Measurements from ENCODE around the gene NT5DC2. TPM values are rescaled to one million over a fixed set of nuclear protein-coding genes. Genes with fewer than 3 reads are reported as not detected.

Gene NT5DC2
- total and polyA plus RNA-seq, 3 donors from 2014 or later, result 92.4 to 147 (median 137) TPM

GRCh38 chr3:52551118-52551517 is 17.5 kb upstream of the NT5DC2 start:
- H3K36me3 ChIP-seq (ENCODE audit: low read depth, missing control alignments), result no peaks in the 10 kb centered on the region
- intact Hi-C loops (cut with DNase I; ENCODE audit: low total_unique reads), result no loop called here
- peak; percentile 71 for DNase-seq
- peaks cover 28% of the 10 kb centered on the region for H3K4me1 ChIP-seq
- peak overlapping the region; percentile 38 to 55 for H3K27ac ChIP-seq
- no peaks in the 10 kb centered on the region for H3K9me3 ChIP-seq
- TF ChIP-seq POLR2A (IDR thresholded peaks at IDR 0.05) (no peak), CTCF (IDR thresholded peaks at IDR 0.05) (no peak)
- no peaks in the 10 kb centered on the region for H3K27me3 ChIP-seq
- no peak overlapping the region for H3K4me3 ChIP-seq

DNA sequence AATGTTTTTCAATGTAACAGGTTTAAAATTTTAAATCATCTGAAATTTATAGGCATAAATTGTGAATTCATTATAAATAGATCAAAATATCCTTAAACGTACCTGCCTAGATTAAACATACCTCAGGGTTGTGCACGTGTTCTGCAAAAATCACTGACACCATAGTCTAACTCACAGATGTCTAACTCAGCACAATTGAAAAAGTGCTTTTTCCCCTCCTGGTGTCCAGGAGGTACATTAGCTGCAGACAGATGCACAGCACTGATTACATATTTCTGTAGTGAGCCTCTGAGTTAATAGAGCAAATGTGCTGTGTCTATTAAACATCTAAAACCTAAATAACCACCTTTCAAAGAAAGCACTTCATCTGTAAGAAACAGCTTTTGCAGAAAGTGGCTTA is 13.5 kb upstream of the NT5DC2 start:
- H3K9me3 ChIP-seq, result no peaks in the 10 kb centered on the region
- peaks cover 17% of the 10 kb centered on the region for H3K4me1 ChIP-seq
- no peak for TF ChIP-seq CTCF (IDR thresholded peaks at IDR 0.05)
- no peak for TF ChIP-seq POLR2A (IDR thresholded peaks at IDR 0.05)
- 77 to 79% methylated on average over 2 of the region's 2 CpGs for WGBS, 2 donors
- no peak for DNase-seq
- no peaks in the 10 kb centered on the region for H3K36me3 ChIP-seq (ENCODE audit: low read depth, missing control alignments)
- no peak overlapping the region for H3K4me3 ChIP-seq
- H3K27me3 ChIP-seq, result no peaks in the 10 kb centered on the region
- intact Hi-C loops (cut with DNase I; ENCODE audit: low total_unique reads), result no loop called here
- no peak overlapping the region for H3K27ac ChIP-seq

DNA sequence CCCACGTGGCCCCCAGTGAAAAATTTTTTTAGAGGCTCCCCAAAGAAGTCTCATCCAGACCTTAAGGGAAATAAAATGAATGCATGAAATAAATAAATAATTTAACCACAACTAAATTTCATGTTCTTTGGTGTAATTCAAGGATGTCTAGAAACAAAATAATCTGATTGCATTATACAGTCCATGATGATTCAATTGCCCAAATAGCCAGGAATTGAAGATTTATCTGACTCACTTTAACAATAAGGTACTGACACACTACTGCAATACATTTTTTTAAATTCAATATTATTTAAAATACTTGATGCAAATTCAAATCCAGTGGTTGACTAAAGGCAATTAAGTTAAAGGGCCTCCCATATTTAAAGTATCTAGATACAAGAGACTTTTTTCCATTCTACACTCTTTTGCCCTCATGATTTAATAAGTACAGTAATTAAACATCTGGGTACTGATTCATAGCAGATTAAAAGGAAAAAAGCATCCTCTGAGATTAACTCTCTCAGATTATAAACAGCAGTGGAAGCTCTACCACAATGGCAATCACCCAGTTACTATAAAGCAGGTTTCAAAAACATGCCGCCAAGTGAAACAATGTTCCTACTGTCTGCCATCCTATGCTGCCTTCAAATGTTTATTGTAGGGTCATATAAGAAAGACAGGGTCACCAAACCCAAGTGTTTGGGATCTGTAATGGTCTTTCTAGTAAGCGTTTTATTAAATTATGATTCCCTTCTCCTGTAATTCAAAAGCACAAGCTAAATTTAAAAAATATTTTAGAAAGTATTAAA is 12.6 kb upstream of the NT5DC2 start:
- intact Hi-C loops (cut with DNase I; ENCODE audit: low total_unique reads), result no loop called here
- no peaks in the 10 kb centered on the region for H3K9me3 ChIP-seq
- no peak for TF ChIP-seq CTCF (IDR thresholded peaks at IDR 0.05)
- TF ChIP-seq POLR2A (IDR thresholded peaks at IDR 0.05), result no peak
- 77 to 78% methylated on average over 3 of the region's 3 CpGs for WGBS, 2 donors
- H3K4me3 ChIP-seq, result no peak overlapping the region
- no peaks in the 10 kb centered on the region for H3K36me3 ChIP-seq (ENCODE audit: low read depth, missing control alignments)
- H3K27me3 ChIP-seq, result no peaks in the 10 kb centered on the region
- no peak for DNase-seq
- H3K27ac ChIP-seq, result no peak overlapping the region
- H3K4me1 ChIP-seq, result peaks cover 12% of the 10 kb centered on the region

DNA sequence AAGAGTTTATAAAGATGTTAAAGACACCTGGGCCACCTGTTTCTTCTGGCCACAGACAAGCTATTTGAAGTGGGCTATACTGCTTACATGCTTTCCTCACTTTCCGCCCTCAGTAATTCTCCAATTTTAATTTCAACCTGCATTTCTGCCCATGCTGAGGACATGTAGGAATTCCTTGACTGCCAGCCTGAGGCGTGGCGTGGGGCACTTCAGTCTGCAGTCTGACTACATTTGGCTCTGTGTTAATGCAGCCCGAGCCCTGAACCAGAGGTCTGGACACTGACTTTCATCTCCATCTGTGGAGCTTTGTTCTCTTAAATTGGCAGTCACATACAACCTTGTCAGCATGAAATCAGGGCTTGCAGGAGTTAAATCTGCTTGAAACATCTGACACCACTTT is 11.3 kb upstream of the NT5DC2 start:
- H3K27me3 ChIP-seq, result no peaks in the 10 kb centered on the region
- H3K27ac ChIP-seq, result no peak overlapping the region
- no peak for TF ChIP-seq CTCF (IDR thresholded peaks at IDR 0.05)
- TF ChIP-seq POLR2A (IDR thresholded peaks at IDR 0.05), result no peak
- no peak overlapping the region for H3K4me3 ChIP-seq
- no peaks in the 10 kb centered on the region for H3K36me3 ChIP-seq (ENCODE audit: low read depth, missing control alignments)
- peaks cover 4% of the 10 kb centered on the region for H3K4me1 ChIP-seq
- no peak for DNase-seq
- H3K9me3 ChIP-seq, result no peaks in the 10 kb centered on the region
- intact Hi-C loops (cut with DNase I; ENCODE audit: low total_unique reads), result no loop called here
- 86% methylated on average over 4 of the region's 4 CpGs for WGBS, 2 donors

GRCh38 chr3:52541050-52541449 is 7.4 kb upstream of the NT5DC2 start:
- Histone ChIP-seq H3K27me3 (no peaks in the 10 kb centered on the region), H3K36me3 (ENCODE audit: low read depth, missing control alignments) (no peaks in the 10 kb centered on the region), H3K4me1 (peaks cover 24% of the 10 kb centered on the region), H3K9me3 (no peaks in the 10 kb centered on the region), H3K4me3 (no peak overlapping the region), H3K27ac (no peak overlapping the region)
- intact Hi-C loops (cut with DNase I; ENCODE audit: low total_unique reads), result no loop called here
- no peak for DNase-seq
- 80 to 81% methylated on average over 2 of the region's 2 CpGs for WGBS, 2 donors
- TF ChIP-seq POLR2A (IDR thresholded peaks at IDR 0.05), result no peak
- TF ChIP-seq CTCF (IDR thresholded peaks at IDR 0.05), result no peak

Measured in testis (tissue), 3 donors.